ENCODE measurements around the gene ARHGAP28. TPM values are rescaled to one million over a fixed set of nuclear protein-coding genes. Genes with fewer than 3 reads are reported as not detected.

The ARHGAP28 gene
- total RNA-seq, 2 experiments from 2014 or later = not detected

DNA sequence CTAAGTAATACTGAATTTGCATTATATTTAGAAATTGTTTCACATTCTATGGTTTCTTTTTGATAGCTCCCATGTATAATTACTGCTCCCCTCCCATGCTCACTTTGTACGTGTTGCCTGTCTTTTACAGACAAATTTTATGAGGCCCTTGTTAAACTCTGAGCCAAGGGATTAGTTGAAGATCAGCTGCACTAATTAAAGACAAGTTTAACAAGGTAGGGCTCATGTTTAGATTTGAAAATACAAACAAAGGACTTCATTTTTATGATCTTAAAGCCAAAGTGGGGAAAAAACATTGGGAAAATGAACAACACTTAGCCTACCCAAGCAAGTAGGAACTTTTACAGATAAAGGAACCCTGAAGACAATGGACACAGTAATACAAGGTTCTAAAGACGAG lies 46.2 kb downstream of the ARHGAP28 start:
- DNase-seq = no peak
- H3K4me3 ChIP-seq (ENCODE audit: low read length) = no peak overlapping the region
- H3K27me3 ChIP-seq (ENCODE audit: control insufficient read depth in 1 of 2, insufficient read depth in 2 of 2, low read length in 2 of 2) = no peaks in the 10 kb centered on the region
- no peak overlapping the region for H3K27ac Mint-ChIP-seq
- H3K4me3 Mint-ChIP-seq = no peak overlapping the region
- no peaks in the 10 kb centered on the region for H3K27me3 Mint-ChIP-seq
- H3K4me1 Mint-ChIP-seq (ENCODE audit: low read depth) = no peaks in the 10 kb centered on the region
- intact Hi-C loops (cut with DNase I, micrococcal nuclease) = no loop called here
- no peak for ATAC-seq (ENCODE audit: poor library complexity)
- H3K9me3 ChIP-seq (ENCODE audit: control insufficient read depth in 1 of 2, insufficient read depth in 1 of 2, low read length in 2 of 2) = peaks cover 0 to 7% of the 10 kb centered on the region in 2 experiments
- TF ChIP-seq, protein P1, sequence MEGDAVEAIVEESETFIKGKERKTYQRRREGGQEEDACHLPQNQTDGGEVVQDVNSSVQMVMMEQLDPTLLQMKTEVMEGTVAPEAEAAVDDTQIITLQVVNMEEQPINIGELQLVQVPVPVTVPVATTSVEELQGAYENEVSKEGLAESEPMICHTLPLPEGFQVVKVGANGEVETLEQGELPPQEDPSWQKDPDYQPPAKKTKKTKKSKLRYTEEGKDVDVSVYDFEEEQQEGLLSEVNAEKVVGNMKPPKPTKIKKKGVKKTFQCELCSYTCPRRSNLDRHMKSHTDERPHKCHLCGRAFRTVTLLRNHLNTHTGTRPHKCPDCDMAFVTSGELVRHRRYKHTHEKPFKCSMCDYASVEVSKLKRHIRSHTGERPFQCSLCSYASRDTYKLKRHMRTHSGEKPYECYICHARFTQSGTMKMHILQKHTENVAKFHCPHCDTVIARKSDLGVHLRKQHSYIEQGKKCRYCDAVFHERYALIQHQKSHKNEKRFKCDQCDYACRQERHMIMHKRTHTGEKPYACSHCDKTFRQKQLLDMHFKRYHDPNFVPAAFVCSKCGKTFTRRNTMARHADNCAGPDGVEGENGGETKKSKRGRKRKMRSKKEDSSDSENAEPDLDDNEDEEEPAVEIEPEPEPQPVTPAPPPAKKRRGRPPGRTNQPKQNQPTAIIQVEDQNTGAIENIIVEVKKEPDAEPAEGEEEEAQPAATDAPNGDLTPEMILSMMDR (IDR thresholded peaks at IDR 0.05) = no peak
- H3K9me3 Mint-ChIP-seq = no peaks in the 10 kb centered on the region
- no peaks in the 10 kb centered on the region for H3K36me3 ChIP-seq (ENCODE audit: insufficient read depth, low read length)
- no peak overlapping the region for H3K27ac ChIP-seq (ENCODE audit: low read depth in 1 of 2, low read length in 2 of 2)
- H3K4me1 ChIP-seq (ENCODE audit: insufficient read depth, low read length) = no peaks in the 10 kb centered on the region
- POLR2A ChIA-PET = no interaction called here
- no peaks in the 10 kb centered on the region for H3K36me3 Mint-ChIP-seq (ENCODE audit: low read depth)
- CTCF ChIA-PET = no interaction called here

DNA sequence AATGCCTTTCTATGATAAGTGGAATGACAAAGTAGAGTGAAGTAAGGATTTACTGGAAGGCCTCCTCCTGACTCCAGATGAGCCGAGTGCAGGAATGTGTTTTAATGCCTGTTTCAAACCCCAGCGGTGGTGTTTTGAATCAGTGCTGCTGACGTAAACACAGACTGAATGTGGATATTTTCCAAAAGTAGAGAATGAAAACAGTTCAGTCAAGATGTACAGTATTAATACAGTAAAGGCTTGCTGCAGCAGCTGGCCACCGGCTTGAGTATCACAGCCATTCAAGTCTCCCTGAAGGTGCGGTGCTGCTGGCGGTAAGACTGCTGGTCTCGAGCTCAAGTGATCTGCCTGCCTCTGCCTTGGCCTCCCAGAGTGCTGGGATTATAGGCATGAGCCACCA lies 46.7 kb downstream of the ARHGAP28 start:
- Mint-ChIP-seq H3K36me3 (ENCODE audit: low read depth) (no peaks in the 10 kb centered on the region), H3K27me3 (no peaks in the 10 kb centered on the region), H3K4me3 (no peak overlapping the region), H3K9me3 (no peaks in the 10 kb centered on the region), H3K4me1 (ENCODE audit: low read depth) (no peaks in the 10 kb centered on the region), H3K27ac (no peak overlapping the region)
- H3K27me3 ChIP-seq (ENCODE audit: control insufficient read depth in 1 of 2, insufficient read depth in 2 of 2, low read length in 2 of 2) = no peaks in the 10 kb centered on the region
- H3K4me1 ChIP-seq (ENCODE audit: insufficient read depth, low read length) = no peaks in the 10 kb centered on the region
- H3K36me3 ChIP-seq (ENCODE audit: insufficient read depth, low read length) = no peaks in the 10 kb centered on the region
- TF ChIP-seq, protein P1 (IDR thresholded peaks at IDR 0.05) = no peak
- intact Hi-C loops (cut with DNase I, micrococcal nuclease) = no loop called here
- ATAC-seq (ENCODE audit: poor library complexity) (no peak), DNase-seq (no peak)
- ChIA-PET CTCF (no interaction called here), POLR2A (no interaction called here)
- H3K4me3 ChIP-seq (ENCODE audit: low read length) = no peak overlapping the region
- no peak overlapping the region for H3K27ac ChIP-seq (ENCODE audit: low read depth in 1 of 2, low read length in 2 of 2)
- peaks cover 0 to 8% of the 10 kb centered on the region in 2 experiments for H3K9me3 ChIP-seq (ENCODE audit: control insufficient read depth in 1 of 2, insufficient read depth in 1 of 2, low read length in 2 of 2)

GRCh38 chr18:6777509-6777908 lies 48.0 kb downstream of the ARHGAP28 start:
- ATAC-seq (ENCODE audit: poor library complexity) (no peak), DNase-seq (no peak)
- Histone ChIP-seq H3K27ac (ENCODE audit: low read depth in 1 of 2, low read length in 2 of 2) (no peak overlapping the region), H3K4me3 (ENCODE audit: low read length) (no peak overlapping the region), H3K27me3 (ENCODE audit: control insufficient read depth in 1 of 2, insufficient read depth in 2 of 2, low read length in 2 of 2) (no peaks in the 10 kb centered on the region), H3K9me3 (ENCODE audit: control insufficient read depth in 1 of 2, insufficient read depth in 1 of 2, low read length in 2 of 2) (peaks cover 0 to 11% of the 10 kb centered on the region in 2 experiments), H3K4me1 (ENCODE audit: insufficient read depth, low read length) (no peaks in the 10 kb centered on the region), H3K36me3 (ENCODE audit: insufficient read depth, low read length) (no peaks in the 10 kb centered on the region)
- H3K27ac Mint-ChIP-seq = no peak overlapping the region
- TF ChIP-seq, protein P1 (IDR thresholded peaks at IDR 0.05) = no peak
- POLR2A ChIA-PET = no interaction called here
- CTCF ChIA-PET = no interaction called here
- H3K4me3 Mint-ChIP-seq = no peak overlapping the region
- H3K27me3 Mint-ChIP-seq = no peaks in the 10 kb centered on the region
- intact Hi-C loops (cut with DNase I, micrococcal nuclease) = no loop called here
- no peaks in the 10 kb centered on the region for H3K4me1 Mint-ChIP-seq (ENCODE audit: low read depth)
- no peaks in the 10 kb centered on the region for H3K36me3 Mint-ChIP-seq (ENCODE audit: low read depth)
- H3K9me3 Mint-ChIP-seq = no peaks in the 10 kb centered on the region
